GM18520 (cell line): ENCODE measurements around the gene SNX20.

Source experiments
- ATAC-seq: cut with Tn5 transposase; IDR thresholded peaks from one replicate; pipeline ENCODE4 v1.9.1; 2021; ENCODE audit not compliant: unreplicated experiment

The SNX20 gene

DNA sequence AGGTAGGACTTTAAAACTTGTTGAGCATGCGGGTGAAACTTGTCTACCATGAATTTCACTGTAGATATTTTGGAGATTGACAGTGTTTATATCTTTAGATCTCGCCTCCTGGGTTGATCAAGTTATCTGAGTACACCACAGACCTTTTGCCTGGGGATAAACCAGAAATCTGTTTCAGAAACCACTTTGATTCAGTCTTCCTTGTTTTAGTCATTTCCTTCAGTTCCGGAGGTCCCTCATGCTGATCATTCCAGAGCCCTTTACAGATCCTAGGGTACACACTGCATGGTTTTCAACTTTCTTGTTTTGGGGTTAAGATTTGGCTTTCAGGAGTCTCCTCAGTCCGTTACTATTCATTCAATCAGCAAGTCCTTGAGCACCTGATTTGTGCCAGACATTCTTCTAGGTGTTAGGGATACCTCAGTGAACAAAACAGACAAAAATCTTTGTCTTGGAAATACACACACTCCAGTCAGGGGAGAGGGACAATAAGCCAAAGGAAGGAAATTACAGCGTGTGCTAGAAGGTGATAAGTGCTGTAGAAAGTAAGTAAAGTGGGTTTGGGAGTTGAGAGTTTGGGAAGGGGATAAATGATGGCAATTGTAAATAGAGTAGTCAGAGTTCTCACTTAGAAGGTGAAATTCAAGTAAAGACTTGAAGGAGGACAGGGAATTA is 24.5 kb upstream of the SNX20 start:
- no peak for ATAC-seq

DNA sequence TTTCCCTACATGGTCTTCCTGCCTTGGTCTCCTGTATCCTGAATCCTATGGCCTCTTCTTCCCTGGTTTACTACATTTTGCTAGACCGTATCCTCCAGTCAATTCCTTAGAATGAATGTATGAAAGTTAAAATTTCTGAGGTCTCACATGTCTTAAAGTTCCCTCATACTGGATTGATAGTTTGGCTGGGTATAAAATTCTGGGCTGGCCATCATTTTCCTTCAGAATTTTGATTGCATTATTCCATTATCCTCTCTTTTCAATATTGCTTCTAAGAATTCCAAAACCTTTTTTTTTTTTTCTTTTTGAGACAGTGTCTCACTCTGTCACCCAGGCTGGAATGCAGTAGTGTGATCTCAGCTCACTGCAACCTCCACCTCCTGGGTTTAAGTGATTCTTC is 23.1 kb upstream of the SNX20 start:
- ATAC-seq: no peak

GRCh38 chr16:50702725-50703124 is 21.6 kb upstream of the SNX20 start:
- no peak for ATAC-seq

GRCh38 chr16:50699326-50700159 is 18.4 kb upstream of the SNX20 start:
- no peak for ATAC-seq

GRCh38 chr16:50697881-50698767 is 17.0 kb upstream of the SNX20 start:
- ATAC-seq: peak; percentile 47

DNA sequence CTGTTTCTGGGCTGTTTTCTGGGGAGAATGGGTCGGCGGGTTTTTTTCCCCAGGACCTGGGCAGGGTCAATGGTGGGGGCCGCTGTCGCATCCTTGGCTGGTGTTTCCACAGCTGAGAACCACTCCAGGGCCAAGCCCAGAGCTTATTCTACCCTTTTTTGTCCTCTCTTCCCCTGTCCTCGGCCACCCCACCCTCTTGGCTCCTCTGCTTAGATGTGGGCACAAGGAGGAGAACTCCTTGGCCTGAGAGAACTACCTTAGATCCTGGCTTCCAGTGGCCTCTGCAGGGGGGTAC is 16.3 kb upstream of the SNX20 start:
- no peak for ATAC-seq

GRCh38 chr16:50696575-50697420 is 15.7 kb upstream of the SNX20 start:
- no peak for ATAC-seq

DNA sequence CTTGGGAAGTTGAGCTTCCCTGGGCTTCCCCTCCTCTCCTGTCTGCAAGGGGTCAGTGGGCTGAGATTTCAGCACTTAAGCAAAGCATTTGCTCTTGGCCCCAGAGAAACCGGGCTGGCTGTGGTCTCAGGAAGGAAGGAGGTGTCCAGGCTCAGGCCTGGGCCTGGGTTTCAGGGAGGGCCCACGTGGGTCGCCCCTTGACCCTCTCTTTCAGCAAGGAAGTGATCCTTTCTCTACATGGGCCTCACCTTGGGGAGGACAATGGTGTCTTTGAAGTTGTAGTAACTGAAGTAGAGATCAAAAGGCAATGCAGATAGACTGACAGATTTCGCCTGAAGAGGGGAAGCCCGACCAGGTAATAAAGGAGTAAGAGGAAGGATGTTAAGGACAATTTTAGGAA is 15.0 kb upstream of the SNX20 start:
- no peak for ATAC-seq

DNA sequence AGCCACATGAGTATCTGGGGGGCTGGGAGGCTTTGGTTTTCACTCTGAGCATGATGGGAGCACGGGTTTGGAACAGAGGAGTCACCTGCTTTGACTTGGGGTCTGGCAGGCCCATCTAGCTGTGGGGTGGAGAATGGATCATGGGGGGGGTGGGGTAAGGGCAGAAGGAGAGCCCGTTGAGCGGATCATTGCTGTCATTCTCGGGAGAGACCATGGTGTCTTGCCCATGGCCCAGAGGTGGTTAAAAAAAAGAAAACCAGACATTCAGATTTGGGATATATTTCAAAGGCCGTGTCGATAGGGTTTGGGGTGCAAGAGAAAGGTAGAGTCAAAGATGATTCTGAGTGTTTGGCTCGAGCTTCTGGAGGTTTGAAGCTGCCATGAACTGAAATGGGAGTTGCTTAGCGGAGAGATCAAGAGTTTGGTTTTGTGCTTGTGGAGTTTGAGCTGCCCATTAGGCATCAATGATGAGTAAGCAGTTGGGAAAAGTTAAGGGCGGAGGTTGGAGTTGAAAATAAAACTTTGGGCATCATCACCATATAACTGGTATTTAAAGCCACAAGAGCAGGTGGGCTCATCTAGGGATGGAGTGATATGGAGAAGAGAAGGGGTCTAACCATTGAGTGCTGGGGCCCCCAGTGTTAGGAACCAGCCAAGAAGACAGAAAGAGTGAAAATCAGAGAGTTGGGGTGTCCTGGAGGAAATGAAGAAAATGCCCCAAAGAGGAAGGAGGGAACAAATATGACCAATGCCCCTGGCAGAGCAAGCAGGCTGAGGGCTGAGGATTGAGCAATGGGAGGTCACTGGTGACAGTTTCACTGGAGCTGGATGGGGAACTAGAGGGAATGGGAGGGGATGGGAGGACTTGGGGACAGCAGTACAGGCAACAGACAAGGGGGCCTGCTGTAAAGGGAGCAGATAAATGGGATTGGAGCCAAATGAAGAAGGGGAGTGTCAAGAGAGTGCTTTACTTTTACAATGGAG is 14.2 kb upstream of the SNX20 start:
- no peak for ATAC-seq

GRCh38 chr16:50694206-50694605 is 13.1 kb upstream of the SNX20 start:
- ATAC-seq: no peak

DNA sequence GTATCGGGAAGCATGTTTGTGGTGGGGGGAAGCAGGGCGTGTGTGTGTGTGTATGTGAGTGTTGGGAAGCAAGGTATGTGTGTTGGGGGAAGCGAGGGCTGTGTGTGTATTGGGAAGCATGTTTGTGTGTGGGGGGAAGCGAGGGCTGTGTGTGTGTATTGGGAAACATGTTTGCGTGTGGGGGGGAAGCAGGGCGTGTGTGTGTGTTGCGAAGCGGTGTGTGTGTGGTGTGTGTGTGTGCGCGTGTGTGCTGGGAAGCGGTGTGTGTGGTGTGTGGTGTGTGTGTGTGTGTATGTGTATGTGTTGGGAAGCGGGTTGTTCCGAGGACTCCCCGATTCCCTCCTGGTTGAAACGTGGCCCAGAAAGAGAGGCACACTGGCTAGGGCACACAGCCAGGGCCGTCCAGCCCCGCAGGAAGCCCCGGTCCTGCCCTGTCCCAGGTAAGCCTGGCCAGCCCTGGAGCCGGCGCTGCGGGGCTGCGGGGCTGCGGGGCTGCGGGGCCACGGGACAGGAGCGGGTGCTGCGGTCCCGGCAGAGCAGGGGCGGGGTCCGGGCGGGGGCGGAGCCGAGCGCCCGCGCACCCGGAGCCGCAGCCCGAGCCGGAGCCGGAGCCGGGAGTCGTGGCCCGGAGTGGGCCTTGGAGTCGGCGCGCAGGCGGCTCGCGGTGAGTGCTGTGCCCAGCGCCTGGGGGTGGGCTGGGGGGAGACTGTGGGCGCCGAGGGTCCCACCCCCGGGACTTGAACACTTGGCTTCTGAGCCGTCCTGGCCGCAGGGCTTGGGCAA is 12.1 kb upstream of the SNX20 start, which contains the start of gene NOD2:
TSS of gene NOD2 (plus strand) at position 608 of the 783 bp plus-strand sequence. CDS start 5,890 bp downstream, outside the sequence.
- ATAC-seq: no peak

DNA sequence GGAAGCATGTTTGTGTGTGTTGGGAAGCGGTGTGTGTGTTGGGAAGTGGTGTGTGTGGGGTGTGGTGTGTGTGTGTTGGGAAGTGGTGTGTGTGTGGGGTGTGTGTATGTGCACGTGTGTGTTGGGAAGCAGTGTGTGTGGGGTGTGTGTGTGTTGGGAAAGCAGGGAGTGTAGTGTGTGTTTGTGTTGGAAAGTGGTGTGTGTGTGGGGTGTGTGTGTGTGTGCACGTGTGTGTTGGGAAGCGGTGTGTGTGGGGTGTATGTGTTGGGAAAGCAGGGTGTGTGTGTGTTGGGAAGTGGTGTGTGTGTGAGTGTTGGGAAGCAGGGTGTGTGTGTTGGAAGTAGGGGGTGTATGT is 11.5 kb upstream of the SNX20 start:
- no peak for ATAC-seq

GRCh38 chr16:50690177-50690576 is 9.1 kb upstream of the SNX20 start:
- no peak for ATAC-seq

GRCh38 chr16:50688867-50689266 is 7.8 kb upstream of the SNX20 start:
- no peak for ATAC-seq

DNA sequence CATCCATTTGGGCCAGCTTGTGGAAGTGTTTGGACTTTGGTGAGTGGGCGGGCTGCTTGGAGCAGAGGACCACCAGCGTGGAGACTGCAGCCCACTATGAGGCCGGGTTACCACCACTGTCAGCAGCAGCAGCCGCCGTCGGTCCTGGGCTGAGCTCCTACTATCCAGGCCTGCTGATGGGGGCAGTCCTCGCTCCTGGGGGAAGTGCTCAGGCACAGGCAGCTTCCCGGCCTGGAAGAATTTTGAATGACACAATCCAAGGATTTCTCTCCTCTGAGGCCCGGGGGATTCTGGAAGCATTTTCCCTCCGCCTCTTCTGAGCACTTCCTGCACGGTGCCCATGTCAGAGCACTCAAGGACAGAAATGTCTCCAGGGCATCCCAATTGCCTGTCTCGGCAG is 7.0 kb upstream of the SNX20 start:
- no peak for ATAC-seq

DNA sequence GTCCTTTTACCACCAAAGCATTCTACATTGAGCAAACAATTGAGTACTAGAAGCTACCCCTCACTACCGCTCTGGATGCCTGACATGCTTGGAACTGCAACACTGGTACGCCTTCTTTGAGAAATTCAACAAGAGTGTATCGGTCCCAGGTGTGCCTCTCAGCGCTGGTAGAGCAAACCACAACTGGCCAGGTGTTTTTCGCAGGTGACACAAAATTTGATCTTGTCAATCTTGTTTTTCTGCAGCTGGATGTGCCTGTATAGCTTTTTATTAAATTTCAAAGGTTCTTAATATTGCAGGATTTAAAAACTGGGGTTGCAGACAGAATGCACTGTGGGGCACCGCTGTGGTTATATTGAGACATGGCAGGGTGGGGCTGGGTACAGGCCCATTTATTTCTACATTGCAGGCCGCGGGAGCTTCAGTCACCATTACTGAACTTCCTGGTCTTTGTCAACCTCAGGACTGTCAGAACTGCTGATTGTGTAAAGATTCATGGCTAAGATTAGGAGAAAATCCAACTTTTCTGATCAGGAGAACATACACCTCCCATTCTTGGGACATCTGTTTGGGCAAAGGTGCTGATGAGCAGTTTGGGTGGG is 4.5 kb upstream of the SNX20 start:
- no peak for ATAC-seq

DNA sequence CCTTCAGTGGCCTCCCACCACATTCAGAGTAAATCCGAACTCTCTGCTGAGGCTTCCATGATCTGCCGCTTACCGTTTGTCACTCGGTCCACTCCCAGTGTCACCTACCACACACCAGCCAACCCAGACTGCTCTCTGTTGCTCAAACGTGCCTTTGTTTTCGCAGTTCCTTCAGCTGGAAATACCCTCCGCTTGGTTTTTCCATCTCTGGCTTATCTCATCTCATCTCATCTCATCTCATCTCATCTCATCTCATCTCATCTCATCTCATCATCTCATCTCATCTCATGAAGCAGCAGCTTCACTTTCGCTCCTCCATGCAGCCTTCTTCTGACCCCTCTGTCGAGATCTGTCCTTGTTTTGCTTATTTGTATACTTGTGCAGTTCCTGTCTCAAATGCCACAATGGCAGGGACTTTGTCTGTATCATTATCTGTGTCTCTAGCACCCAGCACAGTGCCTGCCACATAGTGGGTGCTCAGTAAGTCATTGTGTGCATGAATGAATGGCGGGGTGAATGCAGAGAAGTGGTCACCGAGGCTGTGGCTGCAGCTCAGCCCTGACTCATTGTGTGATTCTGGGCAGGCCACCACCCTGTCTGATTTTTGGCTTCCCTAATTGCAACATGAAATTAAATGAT is 3.8 kb upstream of the SNX20 start:
- ATAC-seq: no peak
